Endothelial cell of umbilical vein (primary cell): Measurements from ENCODE around the gene SCD. TPM values are rescaled to one million over a fixed set of nuclear protein-coding genes. Genes with fewer than 3 reads are reported as not detected.

ENCODE experiments used
- BruUV-seq: library from RNA; stranded (reverse); fragments of 400-500 nt; replicated peaks from 2 replicates; lab custom pipeline; 2021; lab: Mats Ljungman, UMichigan
- CTCF ChIA-PET: fragments of 300-600, 350-600 bp; sonication (Branson Sonifier 250); formaldehyde crosslinking; loops from one replicate; lab custom pipeline; 2021; ENCODE audit warnings: antibody characterized with exemption, inconsistent platforms; lab: Charles Lee
- POLR2A ChIA-PET: fragments of 300-600, 350-600 bp; sonication (Branson Sonifier 250); formaldehyde crosslinking; loops from one replicate; lab custom pipeline; 2021; ENCODE audit warnings: antibody characterized with exemption, inconsistent platforms; lab: Charles Lee
- DNase-seq: peaks from one replicate; pipeline ENCODE4 v3.0.0-alpha.2; 2011; ENCODE audit warnings: low read depth, low spot score
- FAIRE-seq: peaks from 2 replicates; lab custom pipeline; 2011; peaks lifted over from hg19 to GRCh38; lab: Jason Lieb, UNC
- H2AFZ ChIP-seq: 2 replicates; pipeline ENCODE4 v1.6.0; 2012; ENCODE audit warnings: low read depth, low read length, control low read depth, inconsistent platforms
- H3K27ac ChIP-seq: 2 replicates; pipeline ENCODE4 v1.5.1; 2011; ENCODE audit warnings: low read depth, mild to moderate bottlenecking, control low read depth, low read length, moderate library complexity; ENCODE audit not compliant: insufficient read depth
- H3K27me3 ChIP-seq, 2 experiments: 2 replicates each; pipeline versions ENCODE4 v1.6.0 to v1.6.1; 2011; ENCODE audit warnings: low read length in 2 of 2, mixed read lengths in 1 of 2; ENCODE audit not compliant: control insufficient read depth in 2 of 2, insufficient read depth in 2 of 2
- H3K36me3 ChIP-seq, 2 experiments: 2 replicates in 1 of 2; 3 replicates in 1 of 2; pipeline ENCODE4 v1.5.1; 2011; ENCODE audit warnings: low read length in 2 of 2, mild to moderate bottlenecking in 1 of 2, moderate library complexity in 1 of 2; ENCODE audit not compliant: control insufficient read depth in 2 of 2, insufficient read depth in 2 of 2; ENCODE audit errors: extremely low read depth in 1 of 2
- H3K4me1 ChIP-seq: 3 replicates; pipeline ENCODE4 v1.5.1; 2011; ENCODE audit warnings: mild to moderate bottlenecking, low read length; ENCODE audit not compliant: control insufficient read depth, insufficient read depth; ENCODE audit errors: extremely low read depth
- H3K4me2 ChIP-seq: 2 replicates; pipeline ENCODE4 v1.6.1; 2011; ENCODE audit warnings: low read length, control low read depth, mixed read lengths; ENCODE audit not compliant: insufficient read depth
- H3K4me3 ChIP-seq, 3 experiments: fragments of 200-600 bp in 1 of 3; sonication (generic), shearing (Covaris generic) in 1 of 3; replicated peaks in 1 of 3; 2 replicates each; pipeline ENCODE4 v1.5.1; 2011 to 2016; ENCODE audit warnings: control low read depth in 3 of 3, low read length in 3 of 3, mild to moderate bottlenecking in 2 of 3, inconsistent platforms in 1 of 3, low read depth in 1 of 3, moderate library complexity in 1 of 3; ENCODE audit not compliant: insufficient read depth in 1 of 3
- H3K79me2 ChIP-seq: 2 replicates; pipeline ENCODE4 v1.6.0; 2012; ENCODE audit warnings: low read length, inconsistent platforms; ENCODE audit not compliant: control insufficient read depth, insufficient read depth
- H3K9ac ChIP-seq: replicated peaks from 2 replicates; pipeline ENCODE3; 2011; ENCODE audit warnings: low read length, control low read depth; ENCODE audit not compliant: insufficient read depth; ENCODE audit errors: extremely low read depth
- H3K9me1 ChIP-seq: replicated peaks from 3 replicates; pipeline ENCODE4 v1.6.0; 2011; ENCODE audit warnings: mild to moderate bottlenecking, low read length; ENCODE audit not compliant: control insufficient read depth, insufficient read depth; ENCODE audit errors: extremely low read depth
- H3K9me3 ChIP-seq: replicated peaks from 2 replicates; pipeline ENCODE4 v1.5.1; 2012; ENCODE audit warnings: low read length, inconsistent platforms; ENCODE audit not compliant: control insufficient read depth, insufficient read depth
- H4K20me1 ChIP-seq: replicated peaks from 2 replicates; pipeline ENCODE3; 2011; ENCODE audit warnings: mild to moderate bottlenecking, low read length; ENCODE audit not compliant: control insufficient read depth, insufficient read depth; ENCODE audit errors: extremely low read depth
- CTCF ChIP-seq, 2 donors: IDR thresholded peaks; 1 replicate in 1 of 2; 2 replicates in 1 of 2; pipeline ENCODE4 v1.5.1; 2011; ENCODE audit warnings: low read length in 2 of 2, mild to moderate bottlenecking in 2 of 2, moderate library complexity in 2 of 2, control low read depth in 1 of 2, inconsistent platforms in 1 of 2, low read depth in 1 of 2; ENCODE audit not compliant: insufficient read depth in 1 of 2; ENCODE audit errors: extremely low read depth in 1 of 2
- EZH2 ChIP-seq: IDR thresholded peaks from 2 replicates; pipeline ENCODE4 v1.6.1; 2012; ENCODE audit warnings: borderline replicate concordance, low read depth, mild to moderate bottlenecking, moderate library complexity, low read length, inconsistent platforms; ENCODE audit not compliant: severe bottlenecking
- FOS ChIP-seq: IDR thresholded peaks from 2 replicates; pipeline ENCODE4 v1.6.1; 2011; ENCODE audit warnings: mild to moderate bottlenecking, low read length, moderate library complexity, borderline replicate concordance; ENCODE audit not compliant: insufficient read depth
- GATA2 ChIP-seq: IDR thresholded peaks from 2 replicates; pipeline ENCODE4 v1.7.0; 2011; ENCODE audit warnings: low read depth, mild to moderate bottlenecking, moderate library complexity, mixed read lengths, low read length; ENCODE audit not compliant: insufficient read length, insufficient read depth
- JUN ChIP-seq: IDR thresholded peaks from 2 replicates; pipeline ENCODE4 v1.6.1; 2011; ENCODE audit warnings: borderline replicate concordance, low read depth; ENCODE audit not compliant: insufficient read length, insufficient read depth
- MYC ChIP-seq: IDR thresholded peaks from one replicate; pipeline ENCODE4 v1.6.1; 2011; ENCODE audit warnings: mild to moderate bottlenecking, low read depth, low read length
- POLR2A ChIP-seq: IDR thresholded peaks from 2 replicates; pipeline ENCODE4 v1.6.1; 2012; ENCODE audit warnings: low read depth, mild to moderate bottlenecking, control low read depth, low read length
- POLR2AphosphoS5 ChIP-seq: IDR thresholded peaks from 2 replicates; pipeline ENCODE4 v1.6.1; 2012; ENCODE audit warnings: low read depth, mild to moderate bottlenecking, control low read depth, low read length, moderate library complexity; ENCODE audit not compliant: insufficient read depth
- dilution Hi-C: fragments of 300-500 bp; cut with MboI; formaldehyde crosslinking; loops from one replicate; pipeline ENCODE4 v1.15.0; 2019; ENCODE audit warnings: low sequenced_read_pairs; ENCODE audit not compliant: extremely low pct_ligation_motif_present
- intact Hi-C: fragments of 100-400 bp; cut with micrococcal nuclease; formaldehyde crosslinking; loops from one replicate; pipeline ENCODE4 v1.10.0; 2022
- polyA plus RNA-seq, 4 experiments: library from polyadenylated mRNA; depleted of rRNA in 3 of 4; stranded (reverse) in 3 of 4; unstranded in 1 of 4; fragments of >200 nt; gene quantifications; 2 replicates each; pipeline versions ENCODE4 v1.2.1 to v1.2.3, GENCODE V29; 2011 to 2012; ENCODE audit warnings: missing spikeins in 1 of 4
- total RNA-seq: library from RNA; stranded (reverse); gene quantifications from 2 replicates; pipeline ENCODE4 v1.2.3, GENCODE V29; 2021
- TF ChIP-seq, protein P1 (sequence below): IDR thresholded peaks from 2 replicates; pipeline ENCODE4 v1.6.1; 2011; ENCODE audit not compliant: insufficient read depth, insufficient read length

The SCD gene
- total and polyA plus RNA-seq, 2 donors (not counting 3 experiments of a cell fraction or from before 2014, with no cell fraction given), result 258 to 426 TPM

DNA sequence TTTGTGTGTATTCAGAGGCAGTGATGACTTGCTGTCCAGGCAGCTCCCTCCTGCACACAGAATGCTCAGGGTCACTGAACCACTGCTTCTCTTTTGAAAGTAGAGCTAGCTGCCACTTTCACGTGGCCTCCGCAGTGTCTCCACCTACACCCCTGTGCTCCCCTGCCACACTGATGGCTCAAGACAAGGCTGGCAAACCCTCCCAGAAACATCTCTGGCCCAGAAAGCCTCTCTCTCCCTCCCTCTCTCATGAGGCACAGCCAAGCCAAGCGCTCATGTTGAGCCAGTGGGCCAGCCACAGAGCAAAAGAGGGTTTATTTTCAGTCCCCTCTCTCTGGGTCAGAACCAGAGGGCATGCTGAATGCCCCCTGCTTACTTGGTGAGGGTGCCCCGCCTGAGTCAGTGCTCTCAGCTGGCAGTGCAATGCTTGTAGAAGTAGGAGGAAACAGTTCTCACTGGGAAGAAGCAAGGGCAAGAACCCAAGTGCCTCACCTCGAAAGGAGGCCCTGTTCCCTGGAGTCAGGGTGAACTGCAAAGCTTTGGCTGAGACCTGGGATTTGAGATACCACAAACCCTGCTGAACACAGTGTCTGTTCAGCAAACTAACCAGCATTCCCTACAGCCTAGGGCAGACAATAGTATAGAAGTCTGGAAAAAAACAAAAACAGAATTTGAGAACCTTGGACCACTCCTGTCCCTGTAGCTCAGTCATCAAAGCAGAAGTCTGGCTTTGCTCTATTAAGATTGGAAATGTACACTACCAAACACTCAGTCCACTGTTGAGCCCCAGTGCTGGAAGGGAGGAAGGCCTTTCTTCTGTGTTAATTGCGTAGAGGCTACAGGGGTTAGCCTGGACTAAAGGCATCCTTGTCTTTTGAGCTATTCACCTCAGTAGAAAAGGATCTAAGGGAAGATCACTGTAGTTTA is 15.8 kb downstream of the SCD start:
- Histone ChIP-seq H3K36me3 (peaks cover 0 to 15% of the 10 kb centered on the region in 2 experiments), H4K20me1 (no peaks in the 10 kb centered on the region), H2AFZ (no peak overlapping the region), H3K4me2 (no peak overlapping the region), H3K9me3 (no peaks in the 10 kb centered on the region), H3K9me1 (no peaks in the 10 kb centered on the region), H3K9ac (no peak overlapping the region), H3K79me2 (peaks cover 9% of the 10 kb centered on the region), H3K4me3 (no peak overlapping the region), H3K4me1 (peaks cover 41% of the 10 kb centered on the region), H3K27me3 (no peaks in the 10 kb centered on the region), H3K27ac (no peak overlapping the region)
- DNase-seq, result no peak
- intact Hi-C loops, result no loop called here
- TF ChIP-seq, protein P1, sequence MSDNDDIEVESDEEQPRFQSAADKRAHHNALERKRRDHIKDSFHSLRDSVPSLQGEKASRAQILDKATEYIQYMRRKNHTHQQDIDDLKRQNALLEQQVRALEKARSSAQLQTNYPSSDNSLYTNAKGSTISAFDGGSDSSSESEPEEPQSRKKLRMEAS, result no peak
- TF ChIP-seq CTCF (IDR thresholded peaks at IDR 0.05; ENCODE audit: extremely low read depth in 1 of 2, insufficient read depth in 1 of 2, low read depth in 1 of 2, low read length in 2 of 2), result no peak
- TF ChIP-seq FOS, result no peak
- TF ChIP-seq JUN, result no peak
- no peak for TF ChIP-seq POLR2AphosphoS5
- no peak for TF ChIP-seq EZH2
- TF ChIP-seq MYC, result no peak
- no peak for TF ChIP-seq POLR2A
- no peak for TF ChIP-seq GATA2
- POLR2A ChIA-PET, result no interaction called here
- no TSS peak for BruUV-seq
- CTCF ChIA-PET, result interaction anchor here (1.0 to 1.9 kb wide), 4 partner anchors 11 to 20 kb away, joined by 3 to 7 read pairs (median 4); no protein-coding TSS in a partner anchor
- dilution Hi-C loops, result no loop called here
- no peak for FAIRE-seq
